ENCODE data around the gene HNF4A. TPM values are rescaled to one million over a fixed set of nuclear protein-coding genes. Genes with fewer than 3 reads are reported as not detected.

HNF4A gene
- total and polyA plus RNA-seq, 2 of the 13 experiments (the other 11 are each of a cell fraction or from before 2014, with no cell fraction given) = 80.9 to 169 TPM

DNA sequence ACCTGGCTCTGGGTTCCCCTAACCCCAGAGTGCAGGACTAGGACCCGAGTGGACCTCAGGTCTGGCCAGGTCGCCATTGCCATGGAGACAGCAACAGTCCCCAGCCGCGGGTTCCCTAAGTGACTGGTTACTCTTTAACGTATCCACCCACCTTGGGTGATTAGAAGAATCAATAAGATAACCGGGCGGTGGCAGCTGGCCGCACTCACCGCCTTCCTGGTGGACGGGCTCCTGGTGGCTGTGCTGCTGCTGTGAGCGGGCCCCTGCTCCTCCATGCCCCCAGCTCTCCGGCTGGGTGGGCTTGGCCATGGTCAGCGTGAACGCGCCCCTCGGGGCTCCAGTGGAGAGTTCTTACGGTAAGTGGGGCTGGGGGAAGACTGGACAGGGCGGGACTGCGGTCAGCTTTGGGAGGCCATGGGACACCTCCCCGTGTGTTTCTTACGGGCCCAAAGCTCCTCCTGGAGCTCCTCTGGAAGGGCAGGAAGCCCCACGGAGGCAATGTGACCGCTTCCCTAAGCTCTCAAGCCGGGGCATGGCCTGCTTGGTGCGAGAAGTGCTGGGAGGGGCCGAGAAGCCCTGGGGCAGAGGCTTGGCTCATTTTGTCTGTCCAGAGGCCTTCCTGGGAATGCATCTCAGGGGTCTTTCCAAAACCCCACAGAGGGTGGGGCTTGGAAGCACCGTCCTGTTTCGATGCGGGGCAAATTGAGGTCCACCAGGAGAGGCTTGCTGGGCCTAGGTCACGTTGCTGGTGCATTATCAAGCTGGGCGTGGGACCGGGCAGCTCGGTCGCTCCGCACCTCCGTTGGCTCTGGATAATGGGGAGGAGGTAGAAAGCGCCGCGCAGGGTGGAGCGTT is at the start of gene HNF4A (continued):
- TF ChIP-seq, protein P1, sequence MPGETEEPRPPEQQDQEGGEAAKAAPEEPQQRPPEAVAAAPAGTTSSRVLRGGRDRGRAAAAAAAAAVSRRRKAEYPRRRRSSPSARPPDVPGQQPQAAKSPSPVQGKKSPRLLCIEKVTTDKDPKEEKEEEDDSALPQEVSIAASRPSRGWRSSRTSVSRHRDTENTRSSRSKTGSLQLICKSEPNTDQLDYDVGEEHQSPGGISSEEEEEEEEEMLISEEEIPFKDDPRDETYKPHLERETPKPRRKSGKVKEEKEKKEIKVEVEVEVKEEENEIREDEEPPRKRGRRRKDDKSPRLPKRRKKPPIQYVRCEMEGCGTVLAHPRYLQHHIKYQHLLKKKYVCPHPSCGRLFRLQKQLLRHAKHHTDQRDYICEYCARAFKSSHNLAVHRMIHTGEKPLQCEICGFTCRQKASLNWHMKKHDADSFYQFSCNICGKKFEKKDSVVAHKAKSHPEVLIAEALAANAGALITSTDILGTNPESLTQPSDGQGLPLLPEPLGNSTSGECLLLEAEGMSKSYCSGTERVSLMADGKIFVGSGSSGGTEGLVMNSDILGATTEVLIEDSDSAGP (CRISPR knock-in tag; IDR thresholded peaks at IDR 0.05; ENCODE audit: borderline replicate concordance) = peak; percentile 95
- TF ChIP-seq CCDC6 (CRISPR knock-in tag; IDR thresholded peaks at IDR 0.05) = no peak; the same call in 1 of the 2 replicates
- TF ChIP-seq ZSCAN31 (CRISPR knock-in tag; IDR thresholded peaks at IDR 0.05; ENCODE audit: low read depth) = peak; percentile 98
- TF ChIP-seq BORCS8-MEF2B (CRISPR knock-in tag; IDR thresholded peaks at IDR 0.05) = peak; percentile 97
- TF ChIP-seq ZFY (CRISPR knock-in tag; IDR thresholded peaks at IDR 0.05) = peak; percentile 92
- peak; percentile 82 for TF ChIP-seq KDM3A (CRISPR knock-in tag; IDR thresholded peaks at IDR 0.05; ENCODE audit: low read depth)
- no peak for TF ChIP-seq ZNF557 (CRISPR knock-in tag; IDR thresholded peaks at IDR 0.05)
- TF ChIP-seq SMYD3 (CRISPR knock-in tag; IDR thresholded peaks at IDR 0.05) = no peak
- TF ChIP-seq, protein P2, sequence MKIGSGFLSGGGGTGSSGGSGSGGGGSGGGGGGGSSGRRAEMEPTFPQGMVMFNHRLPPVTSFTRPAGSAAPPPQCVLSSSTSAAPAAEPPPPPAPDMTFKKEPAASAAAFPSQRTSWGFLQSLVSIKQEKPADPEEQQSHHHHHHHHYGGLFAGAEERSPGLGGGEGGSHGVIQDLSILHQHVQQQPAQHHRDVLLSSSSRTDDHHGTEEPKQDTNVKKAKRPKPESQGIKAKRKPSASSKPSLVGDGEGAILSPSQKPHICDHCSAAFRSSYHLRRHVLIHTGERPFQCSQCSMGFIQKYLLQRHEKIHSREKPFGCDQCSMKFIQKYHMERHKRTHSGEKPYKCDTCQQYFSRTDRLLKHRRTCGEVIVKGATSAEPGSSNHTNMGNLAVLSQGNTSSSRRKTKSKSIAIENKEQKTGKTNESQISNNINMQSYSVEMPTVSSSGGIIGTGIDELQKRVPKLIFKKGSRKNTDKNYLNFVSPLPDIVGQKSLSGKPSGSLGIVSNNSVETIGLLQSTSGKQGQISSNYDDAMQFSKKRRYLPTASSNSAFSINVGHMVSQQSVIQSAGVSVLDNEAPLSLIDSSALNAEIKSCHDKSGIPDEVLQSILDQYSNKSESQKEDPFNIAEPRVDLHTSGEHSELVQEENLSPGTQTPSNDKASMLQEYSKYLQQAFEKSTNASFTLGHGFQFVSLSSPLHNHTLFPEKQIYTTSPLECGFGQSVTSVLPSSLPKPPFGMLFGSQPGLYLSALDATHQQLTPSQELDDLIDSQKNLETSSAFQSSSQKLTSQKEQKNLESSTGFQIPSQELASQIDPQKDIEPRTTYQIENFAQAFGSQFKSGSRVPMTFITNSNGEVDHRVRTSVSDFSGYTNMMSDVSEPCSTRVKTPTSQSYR (CRISPR knock-in tag; IDR thresholded peaks at IDR 0.05; ENCODE audit: borderline replicate concordance) = no peak; the same call in 1 of the 2 replicates
- TF ChIP-seq SMARCC2 (IDR thresholded peaks at IDR 0.05) = no peak
- TF ChIP-seq ZNF7 (CRISPR knock-in tag; IDR thresholded peaks at IDR 0.05) = no peak
- TF ChIP-seq, protein P3, sequence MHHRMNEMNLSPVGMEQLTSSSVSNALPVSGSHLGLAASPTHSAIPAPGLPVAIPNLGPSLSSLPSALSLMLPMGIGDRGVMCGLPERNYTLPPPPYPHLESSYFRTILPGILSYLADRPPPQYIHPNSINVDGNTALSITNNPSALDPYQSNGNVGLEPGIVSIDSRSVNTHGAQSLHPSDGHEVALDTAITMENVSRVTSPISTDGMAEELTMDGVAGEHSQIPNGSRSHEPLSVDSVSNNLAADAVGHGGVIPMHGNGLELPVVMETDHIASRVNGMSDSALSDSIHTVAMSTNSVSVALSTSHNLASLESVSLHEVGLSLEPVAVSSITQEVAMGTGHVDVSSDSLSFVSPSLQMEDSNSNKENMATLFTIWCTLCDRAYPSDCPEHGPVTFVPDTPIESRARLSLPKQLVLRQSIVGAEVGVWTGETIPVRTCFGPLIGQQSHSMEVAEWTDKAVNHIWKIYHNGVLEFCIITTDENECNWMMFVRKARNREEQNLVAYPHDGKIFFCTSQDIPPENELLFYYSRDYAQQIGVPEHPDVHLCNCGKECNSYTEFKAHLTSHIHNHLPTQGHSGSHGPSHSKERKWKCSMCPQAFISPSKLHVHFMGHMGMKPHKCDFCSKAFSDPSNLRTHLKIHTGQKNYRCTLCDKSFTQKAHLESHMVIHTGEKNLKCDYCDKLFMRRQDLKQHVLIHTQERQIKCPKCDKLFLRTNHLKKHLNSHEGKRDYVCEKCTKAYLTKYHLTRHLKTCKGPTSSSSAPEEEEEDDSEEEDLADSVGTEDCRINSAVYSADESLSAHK (CRISPR knock-in tag; IDR thresholded peaks at IDR 0.05; ENCODE audit: borderline replicate concordance) = no peak; the same call in 1 of the 2 replicates
- no peak for TF ChIP-seq TBL1XR1 (IDR thresholded peaks at IDR 0.05; ENCODE audit: borderline replicate concordance, low read length, partially characterized antibody)
- peak; percentile 97 for TF ChIP-seq TBX2 (CRISPR knock-in tag; IDR thresholded peaks at IDR 0.05; ENCODE audit: borderline replicate concordance)
- TF ChIP-seq, protein P4, sequence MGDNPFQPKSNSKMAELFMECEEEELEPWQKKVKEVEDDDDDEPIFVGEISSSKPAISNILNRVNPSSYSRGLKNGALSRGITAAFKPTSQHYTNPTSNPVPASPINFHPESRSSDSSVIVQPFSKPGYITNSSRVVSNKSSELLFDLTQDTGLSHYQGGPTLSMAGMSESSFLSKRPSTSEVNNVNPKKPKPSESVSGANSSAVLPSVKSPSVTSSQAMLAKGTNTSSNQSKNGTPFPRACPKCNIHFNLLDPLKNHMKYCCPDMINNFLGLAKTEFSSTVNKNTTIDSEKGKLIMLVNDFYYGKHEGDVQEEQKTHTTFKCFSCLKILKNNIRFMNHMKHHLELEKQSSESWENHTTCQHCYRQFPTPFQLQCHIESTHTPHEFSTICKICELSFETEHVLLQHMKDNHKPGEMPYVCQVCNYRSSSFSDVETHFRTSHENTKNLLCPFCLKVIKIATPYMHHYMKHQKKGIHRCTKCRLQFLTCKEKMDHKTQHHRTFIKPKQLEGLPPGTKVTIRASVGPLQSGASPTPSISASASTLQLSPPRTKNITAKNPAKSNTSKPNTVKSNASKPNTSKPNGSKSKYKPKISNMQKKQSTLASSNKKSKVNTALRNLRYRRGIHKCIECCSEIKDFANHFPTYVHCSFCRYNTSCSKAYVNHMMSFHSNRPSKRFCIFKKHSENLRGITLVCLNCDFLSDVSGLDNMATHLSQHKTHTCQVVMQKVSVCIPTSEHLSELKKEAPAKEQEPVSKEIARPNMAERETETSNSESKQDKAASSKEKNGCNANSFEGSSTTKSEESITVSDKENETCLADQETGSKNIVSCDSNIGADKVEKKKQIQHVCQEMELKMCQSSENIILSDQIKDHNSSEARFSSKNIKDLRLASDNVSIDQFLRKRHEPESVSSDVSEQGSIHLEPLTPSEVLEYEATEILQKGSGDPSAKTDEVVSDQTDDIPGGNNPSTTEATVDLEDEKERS (CRISPR knock-in tag; IDR thresholded peaks at IDR 0.05) = no peak; the same call in 1 of the 2 replicates
- no peak for TF ChIP-seq MBNL3 (CRISPR knock-in tag; conservative IDR thresholded peaks at IDR 0.05)
- no peak for TF ChIP-seq KDM6A (CRISPR knock-in tag; IDR thresholded peaks at IDR 0.05; ENCODE audit: low read depth)
